22Rv1 (cell line): ENCODE data around the gene INSYN2A.

Experiments used
- ZFX ChIP-seq: fragments of 450-650 bp; IDR thresholded peaks from 2 replicates; pipeline ENCODE4 v1.6.1; 2017; ENCODE audit warnings: antibody characterized with exemption, borderline replicate concordance
- TF ChIP-seq, protein P1 (sequence below): fragments of 450-650 bp; IDR thresholded peaks from 2 replicates; pipeline ENCODE4 v1.5.1; 2017; ENCODE audit warnings: mild to moderate bottlenecking

DNA sequence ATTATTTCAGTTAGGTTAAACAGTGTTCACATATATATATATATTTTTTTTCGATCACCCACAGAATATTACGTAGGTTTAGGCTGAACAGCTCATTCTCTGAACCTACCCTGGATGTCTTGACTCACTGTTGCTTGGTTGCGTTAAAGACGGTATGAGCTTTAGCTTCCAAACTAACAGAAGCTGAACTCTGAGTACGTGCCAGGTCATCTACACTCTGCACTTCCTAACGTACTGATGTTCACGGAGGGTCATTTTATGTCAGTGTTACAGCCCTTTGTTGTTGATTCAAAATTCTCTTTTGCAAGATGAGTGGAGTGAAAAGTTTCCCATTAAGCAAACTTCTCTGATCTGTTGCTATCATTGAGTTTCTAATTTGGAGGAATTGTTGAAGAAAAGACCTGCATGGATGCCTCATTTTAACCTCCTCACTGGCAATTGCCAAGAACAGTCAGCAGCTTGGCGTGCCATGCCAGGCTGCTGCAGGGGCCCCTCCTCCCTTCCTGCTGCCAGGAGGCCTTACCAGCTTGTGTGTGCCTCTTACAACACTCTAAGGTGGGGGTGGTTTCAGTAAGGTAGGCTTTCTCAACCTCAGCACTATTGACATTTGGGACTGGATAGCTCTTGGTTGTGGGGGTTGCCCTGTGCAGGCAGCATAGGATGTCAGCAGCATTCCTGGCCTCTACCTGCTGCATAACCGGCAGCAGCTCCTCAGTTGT is 44.3 kb downstream of the INSYN2A start:
- TF ChIP-seq, protein P1, sequence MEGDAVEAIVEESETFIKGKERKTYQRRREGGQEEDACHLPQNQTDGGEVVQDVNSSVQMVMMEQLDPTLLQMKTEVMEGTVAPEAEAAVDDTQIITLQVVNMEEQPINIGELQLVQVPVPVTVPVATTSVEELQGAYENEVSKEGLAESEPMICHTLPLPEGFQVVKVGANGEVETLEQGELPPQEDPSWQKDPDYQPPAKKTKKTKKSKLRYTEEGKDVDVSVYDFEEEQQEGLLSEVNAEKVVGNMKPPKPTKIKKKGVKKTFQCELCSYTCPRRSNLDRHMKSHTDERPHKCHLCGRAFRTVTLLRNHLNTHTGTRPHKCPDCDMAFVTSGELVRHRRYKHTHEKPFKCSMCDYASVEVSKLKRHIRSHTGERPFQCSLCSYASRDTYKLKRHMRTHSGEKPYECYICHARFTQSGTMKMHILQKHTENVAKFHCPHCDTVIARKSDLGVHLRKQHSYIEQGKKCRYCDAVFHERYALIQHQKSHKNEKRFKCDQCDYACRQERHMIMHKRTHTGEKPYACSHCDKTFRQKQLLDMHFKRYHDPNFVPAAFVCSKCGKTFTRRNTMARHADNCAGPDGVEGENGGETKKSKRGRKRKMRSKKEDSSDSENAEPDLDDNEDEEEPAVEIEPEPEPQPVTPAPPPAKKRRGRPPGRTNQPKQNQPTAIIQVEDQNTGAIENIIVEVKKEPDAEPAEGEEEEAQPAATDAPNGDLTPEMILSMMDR = no peak
- no peak for TF ChIP-seq ZFX
